MM.1S (cell line): ENCODE data around the gene KCNT1.

Source experiments
- DNase-seq: peaks from one replicate; pipeline ENCODE4 v3.0.0-alpha.2; 2015
- H2AFZ ChIP-seq: fragments of 300-600 bp; sonication (generic); 2 replicates; pipeline ENCODE4 v1.6.0; 2016; ENCODE audit warnings: antibody characterized with exemption, low read length
- H3F3A ChIP-seq: fragments of 300-600 bp; sonication (generic); 2 replicates; pipeline ENCODE4 v1.6.1; 2016; ENCODE audit warnings: mild to moderate bottlenecking, antibody characterized with exemption, low read length, moderate library complexity, mixed read lengths; ENCODE audit not compliant: insufficient read depth
- H3K27ac ChIP-seq: fragments of 300-600 bp; sonication (generic); 2 replicates; pipeline ENCODE4 v1.5.1; 2016; ENCODE audit warnings: mild to moderate bottlenecking, low read length
- H3K27me3 ChIP-seq: fragments of 300-600 bp; sonication (generic); replicated peaks from 2 replicates; pipeline ENCODE4 v1.6.0; 2016; ENCODE audit warnings: low read length; ENCODE audit not compliant: insufficient read depth
- H3K36me3 ChIP-seq: fragments of 300-600 bp; sonication (generic); replicated peaks from 2 replicates; pipeline ENCODE4 v1.6.1; 2016; ENCODE audit warnings: mild to moderate bottlenecking, low read length, mixed read lengths; ENCODE audit not compliant: insufficient read depth
- H3K4me1 ChIP-seq: fragments of 300-600 bp; sonication (generic); 2 replicates; pipeline ENCODE4 v1.6.1; 2016; ENCODE audit warnings: low read length, mixed read lengths
- H3K4me2 ChIP-seq: fragments of 300-600 bp; sonication (generic); 2 replicates; pipeline ENCODE4 v1.6.0; 2016; ENCODE audit warnings: low read depth, low read length
- H3K4me3 ChIP-seq: fragments of 300-600 bp; sonication (generic); 2 replicates; pipeline ENCODE4 v1.5.1; 2016; ENCODE audit warnings: low read length, mixed read lengths
- H3K79me2 ChIP-seq: fragments of 300-600 bp; sonication (generic); 2 replicates; pipeline ENCODE4 v1.6.1; 2016; ENCODE audit warnings: mixed run types, low read length, mixed read lengths
- H3K9ac ChIP-seq: fragments of 300-600 bp; sonication (generic); 2 replicates; pipeline ENCODE4 v1.6.1; 2016; ENCODE audit warnings: low read length, mixed read lengths
- H3K9me2 ChIP-seq: fragments of 300-600 bp; sonication (generic); replicated peaks from 2 replicates; pipeline ENCODE4 v1.6.1; 2016; ENCODE audit warnings: mild to moderate bottlenecking, low read length, mixed read lengths; ENCODE audit not compliant: insufficient read depth
- H3K9me3 ChIP-seq: fragments of 300-600 bp; sonication (generic); replicated peaks from 2 replicates; pipeline ENCODE4 v1.6.1; 2016; ENCODE audit warnings: mild to moderate bottlenecking, low read length, mixed read lengths; ENCODE audit not compliant: insufficient read depth
- H4K20me1 ChIP-seq: fragments of 300-600 bp; sonication (generic); 2 replicates; pipeline ENCODE4 v1.6.1; 2016; ENCODE audit warnings: mild to moderate bottlenecking, low read length, moderate library complexity, mixed read lengths; ENCODE audit not compliant: insufficient read depth
- CTCF ChIP-seq: fragments of 300-600 bp; sonication (generic); IDR thresholded peaks from 2 replicates; pipeline ENCODE4 v1.5.1; 2016; ENCODE audit warnings: antibody characterized with exemption, low read length, mixed read lengths
- EZH2 ChIP-seq: fragments of 300-600 bp; sonication (generic); optimal IDR thresholded peaks from 2 replicates; pipeline ENCODE3; 2017; ENCODE audit warnings: low read depth, mild to moderate bottlenecking, antibody characterized with exemption, low read length, mixed read lengths
- EZH2phosphoT487 ChIP-seq: fragments of 300-600 bp; sonication (generic); IDR thresholded peaks from 2 replicates; pipeline ENCODE4 v1.6.1; 2018; ENCODE audit warnings: antibody characterized with exemption, low read length

KCNT1 gene

GRCh38 chr9:135757356-135757755 is 55.4 kb downstream of the KCNT1 start:
- H3K9me3 ChIP-seq, result no peaks in the 10 kb centered on the region
- H3K27me3 ChIP-seq, result peaks cover 84% of the 10 kb centered on the region
- H3K36me3 ChIP-seq, result no peaks in the 10 kb centered on the region
- H3K4me3 ChIP-seq, result no peak overlapping the region
- H3K4me1 ChIP-seq, result no peaks in the 10 kb centered on the region
- no peaks in the 10 kb centered on the region for H3K79me2 ChIP-seq
- H3F3A ChIP-seq, result no peaks in the 10 kb centered on the region
- no peak for TF ChIP-seq CTCF
- TF ChIP-seq EZH2, result no peak
- TF ChIP-seq EZH2phosphoT487, result no peak
- H3K4me2 ChIP-seq, result no peak overlapping the region
- no peaks in the 10 kb centered on the region for H4K20me1 ChIP-seq
- no peak overlapping the region for H2AFZ ChIP-seq
- no peak for DNase-seq
- H3K9ac ChIP-seq, result no peak overlapping the region
- H3K27ac ChIP-seq, result no peak overlapping the region
- no peaks in the 10 kb centered on the region for H3K9me2 ChIP-seq

- Histone ChIP-seq H4K20me1 (no peaks in the 10 kb centered on the region), H3K4me2 (no peak overlapping the region), H3K36me3 (no peaks in the 10 kb centered on the region), H3K4me3 (no peak overlapping the region), H3K27me3 (peaks cover 91% of the 10 kb centered on the region), H3K9ac (no peak overlapping the region), H3K4me1 (no peaks in the 10 kb centered on the region), H3K27ac (no peak overlapping the region), H2AFZ (no peak overlapping the region), H3K9me3 (no peaks in the 10 kb centered on the region), H3F3A (no peaks in the 10 kb centered on the region), H3K9me2 (no peaks in the 10 kb centered on the region), H3K79me2 (no peaks in the 10 kb centered on the region)
- TF ChIP-seq EZH2phosphoT487 (no peak), EZH2 (no peak), CTCF (no peak)
- DNase-seq, result no peak
Measured at GRCh38 chr9:135758056-135758455, 56.1 kb downstream of the KCNT1 start.

- DNase-seq, result no peak
- peaks cover 92% of the 10 kb centered on the region for H3K27me3 ChIP-seq
Measured at GRCh38 chr9:135758870-135759269, 56.9 kb downstream of the KCNT1 start.

More at GRCh38 chr9:135758870-135759269, 56.9 kb downstream of the KCNT1 start:
- no peaks in the 10 kb centered on the region for H3K9me2 ChIP-seq
- H3K9ac ChIP-seq, result no peak overlapping the region
- H3K4me1 ChIP-seq, result no peaks in the 10 kb centered on the region
- H3K79me2 ChIP-seq, result no peaks in the 10 kb centered on the region
- H4K20me1 ChIP-seq, result no peaks in the 10 kb centered on the region
- no peak overlapping the region for H3K4me2 ChIP-seq
- no peaks in the 10 kb centered on the region for H3F3A ChIP-seq
- H3K9me3 ChIP-seq, result no peaks in the 10 kb centered on the region
- TF ChIP-seq EZH2, result no peak
- TF ChIP-seq EZH2phosphoT487, result no peak
- TF ChIP-seq CTCF, result no peak
- no peak overlapping the region for H2AFZ ChIP-seq
- no peak overlapping the region for H3K27ac ChIP-seq
- no peaks in the 10 kb centered on the region for H3K36me3 ChIP-seq
- no peak overlapping the region for H3K4me3 ChIP-seq
